ENCODE data around the gene TARS1. TPM values are rescaled to one million over a fixed set of nuclear protein-coding genes. Genes with fewer than 3 reads are reported as not detected.

The TARS1 gene
- total RNA-seq, 1 donor from 2014 or later, result 407 TPM

DNA sequence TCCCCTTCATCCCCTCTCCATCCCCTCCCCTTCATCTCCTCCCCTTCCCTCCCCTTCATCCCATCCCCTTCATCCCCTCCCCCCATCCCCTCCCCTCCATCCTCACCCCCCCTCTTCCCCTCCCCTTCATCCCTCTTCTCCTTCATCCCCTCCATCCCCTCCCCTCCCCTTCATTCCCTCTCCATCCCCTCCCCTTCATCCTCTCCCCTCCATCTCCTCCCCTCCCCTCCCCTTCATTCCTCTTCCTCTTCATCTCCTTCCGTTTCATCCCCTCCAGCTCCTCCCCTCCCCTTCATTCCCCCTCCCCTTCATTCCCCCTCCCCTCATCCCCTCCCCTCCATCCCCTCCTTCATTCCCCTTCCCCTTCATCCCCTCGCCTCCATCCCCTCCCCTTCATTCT is 40.1 kb downstream of the TARS1 start:
- Histone ChIP-seq H3K27me3 (ENCODE audit: control insufficient read depth, insufficient read depth, low read length) (no peaks in the 10 kb centered on the region), H3K36me3 (ENCODE audit: control insufficient read depth, insufficient read depth, low read length) (no peaks in the 10 kb centered on the region), H3K4me3 (ENCODE audit: low read depth, low read length) (no peak overlapping the region)
- TF ChIP-seq, protein P1, sequence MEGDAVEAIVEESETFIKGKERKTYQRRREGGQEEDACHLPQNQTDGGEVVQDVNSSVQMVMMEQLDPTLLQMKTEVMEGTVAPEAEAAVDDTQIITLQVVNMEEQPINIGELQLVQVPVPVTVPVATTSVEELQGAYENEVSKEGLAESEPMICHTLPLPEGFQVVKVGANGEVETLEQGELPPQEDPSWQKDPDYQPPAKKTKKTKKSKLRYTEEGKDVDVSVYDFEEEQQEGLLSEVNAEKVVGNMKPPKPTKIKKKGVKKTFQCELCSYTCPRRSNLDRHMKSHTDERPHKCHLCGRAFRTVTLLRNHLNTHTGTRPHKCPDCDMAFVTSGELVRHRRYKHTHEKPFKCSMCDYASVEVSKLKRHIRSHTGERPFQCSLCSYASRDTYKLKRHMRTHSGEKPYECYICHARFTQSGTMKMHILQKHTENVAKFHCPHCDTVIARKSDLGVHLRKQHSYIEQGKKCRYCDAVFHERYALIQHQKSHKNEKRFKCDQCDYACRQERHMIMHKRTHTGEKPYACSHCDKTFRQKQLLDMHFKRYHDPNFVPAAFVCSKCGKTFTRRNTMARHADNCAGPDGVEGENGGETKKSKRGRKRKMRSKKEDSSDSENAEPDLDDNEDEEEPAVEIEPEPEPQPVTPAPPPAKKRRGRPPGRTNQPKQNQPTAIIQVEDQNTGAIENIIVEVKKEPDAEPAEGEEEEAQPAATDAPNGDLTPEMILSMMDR (IDR thresholded peaks at IDR 0.05; ENCODE audit: insufficient read depth, low read length, severe bottlenecking), result no peak
- DNase-seq (ENCODE audit: low read depth) (no peak), FAIRE-seq (no peak)

DNA sequence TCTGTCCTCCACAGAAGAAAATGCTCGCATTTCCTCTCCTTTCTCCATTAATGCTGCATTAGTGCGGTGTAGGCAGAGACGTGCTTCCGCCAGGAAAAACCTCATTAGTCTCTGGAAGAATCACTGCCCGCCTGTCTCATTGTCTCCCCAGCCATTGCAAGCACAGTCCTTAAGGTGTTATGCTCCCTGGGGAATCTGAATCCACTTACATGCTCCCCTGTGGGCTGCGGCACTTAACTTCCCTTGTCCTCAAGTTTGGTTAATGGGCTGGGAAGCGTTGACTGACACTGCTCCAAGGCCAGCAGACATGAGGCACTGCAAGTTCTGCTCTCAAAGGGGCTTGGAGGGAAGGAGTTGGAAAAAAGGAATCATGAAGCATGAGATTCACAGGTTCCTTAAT is 41.6 kb downstream of the TARS1 start:
- no peak for FAIRE-seq
- Histone ChIP-seq H3K36me3 (ENCODE audit: control insufficient read depth, insufficient read depth, low read length) (no peaks in the 10 kb centered on the region), H3K4me3 (ENCODE audit: low read depth, low read length) (no peak overlapping the region), H3K27me3 (ENCODE audit: control insufficient read depth, insufficient read depth, low read length) (no peaks in the 10 kb centered on the region)
- TF ChIP-seq, protein P1 (IDR thresholded peaks at IDR 0.05; ENCODE audit: insufficient read depth, low read length, severe bottlenecking), result no peak
- DNase-seq (ENCODE audit: low read depth), result no peak

DNA sequence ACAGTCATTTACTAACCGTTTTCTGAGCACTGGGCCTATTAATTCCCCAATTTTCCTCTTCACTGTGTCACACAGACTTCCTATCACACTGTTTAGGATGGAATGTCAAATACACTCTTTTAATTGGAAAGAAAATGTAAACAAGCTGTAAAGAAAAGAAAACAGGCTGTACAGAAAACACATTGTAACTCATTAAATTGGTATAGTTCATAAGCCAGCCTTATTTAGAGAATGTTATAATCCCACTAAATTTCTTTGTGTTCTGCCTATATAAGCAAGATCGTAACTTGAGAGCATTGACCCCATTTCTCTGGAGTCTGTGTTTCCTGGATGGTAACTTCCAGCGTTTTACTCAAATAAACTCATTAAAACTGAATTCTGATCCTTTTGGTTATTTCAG is 46.5 kb downstream of the TARS1 start:
- FAIRE-seq, result no peak
- H3K36me3 ChIP-seq (ENCODE audit: control insufficient read depth, insufficient read depth, low read length), result no peaks in the 10 kb centered on the region

DNA sequence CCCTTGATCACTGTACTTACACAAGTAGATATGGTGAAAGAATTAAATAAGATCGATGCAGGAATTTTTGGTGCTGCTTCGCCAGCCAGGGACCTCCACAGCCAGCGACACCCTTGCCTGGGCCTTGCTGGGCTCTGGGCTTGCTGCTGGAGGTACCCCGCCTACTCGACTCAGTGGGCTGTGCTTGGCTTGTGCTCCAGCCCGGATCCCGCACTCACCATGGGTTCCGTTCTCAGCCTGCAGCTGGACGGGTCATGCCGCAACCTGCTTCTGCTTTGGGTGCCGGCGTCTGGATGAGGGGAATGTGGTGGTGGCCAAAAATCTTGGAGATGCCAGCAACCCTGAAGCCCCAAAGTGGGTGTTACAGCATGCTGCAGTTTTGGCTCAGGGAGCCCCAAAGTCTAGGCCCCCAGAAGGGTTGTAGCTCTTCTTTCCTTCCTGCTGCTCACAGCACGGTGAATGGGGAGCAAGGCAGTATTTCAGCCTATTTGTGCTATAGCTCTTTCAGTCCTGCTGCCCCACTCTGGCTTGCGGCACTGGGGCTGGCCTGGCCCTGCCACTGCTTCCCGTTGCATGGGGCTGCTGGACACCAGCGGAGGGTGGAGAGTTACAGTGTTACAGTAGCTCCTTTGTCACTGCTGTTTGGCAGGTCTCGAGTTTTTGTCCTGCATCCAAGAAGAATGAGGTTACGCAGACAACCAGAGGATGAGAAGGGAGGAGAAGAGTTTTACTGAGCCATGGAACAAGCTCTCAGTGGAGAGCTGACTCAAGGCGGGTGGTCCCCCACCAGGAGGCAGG is 48.0 kb downstream of the TARS1 start:
- TF ChIP-seq, protein P1 (IDR thresholded peaks at IDR 0.05; ENCODE audit: insufficient read depth, low read length, severe bottlenecking), result no peak
- Histone ChIP-seq H3K36me3 (ENCODE audit: control insufficient read depth, insufficient read depth, low read length) (no peaks in the 10 kb centered on the region), H3K4me3 (ENCODE audit: low read depth, low read length) (no peak overlapping the region), H3K27me3 (ENCODE audit: control insufficient read depth, insufficient read depth, low read length) (no peaks in the 10 kb centered on the region)
- DNase-seq (ENCODE audit: low read depth), result no peak
- FAIRE-seq, result no peak

More for the DNA sequence above, 46.5 kb downstream of the TARS1 start:
- Histone ChIP-seq H3K27me3 (ENCODE audit: control insufficient read depth, insufficient read depth, low read length) (no peaks in the 10 kb centered on the region), H3K4me3 (ENCODE audit: low read depth, low read length) (no peak overlapping the region)
- DNase-seq (ENCODE audit: low read depth), result no peak
- TF ChIP-seq, protein P1 (IDR thresholded peaks at IDR 0.05; ENCODE audit: insufficient read depth, low read length, severe bottlenecking), result no peak

DNA sequence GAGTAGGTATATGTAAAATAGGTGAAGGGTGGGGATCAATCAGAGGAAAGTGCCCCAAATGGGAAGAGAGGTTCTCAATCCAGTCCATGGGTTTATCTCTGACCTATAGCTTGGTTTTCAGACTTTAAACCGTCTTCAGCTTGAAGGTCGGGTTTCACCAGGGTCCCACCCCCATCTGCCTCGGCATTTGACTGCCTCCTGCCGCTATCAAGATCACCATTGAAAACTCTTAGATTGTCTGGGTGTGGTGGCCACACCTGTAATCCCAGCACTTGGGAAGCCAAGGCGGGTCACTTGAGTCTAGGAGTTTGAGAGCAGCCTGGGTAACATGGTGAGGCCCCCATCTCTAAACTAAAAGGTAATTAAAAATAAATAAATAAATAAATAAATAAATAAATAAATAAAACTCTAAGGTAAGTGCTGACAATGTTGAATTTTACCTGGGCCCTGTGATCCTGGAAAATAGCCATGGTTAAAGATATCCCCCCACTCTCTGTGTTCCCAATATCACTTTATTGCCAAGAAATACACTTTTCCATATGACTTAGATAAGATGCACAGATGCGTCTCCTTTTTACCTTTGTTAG is 48.8 kb downstream of the TARS1 start:
- Histone ChIP-seq H3K4me3 (ENCODE audit: low read depth, low read length) (no peak overlapping the region), H3K36me3 (ENCODE audit: control insufficient read depth, insufficient read depth, low read length) (no peaks in the 10 kb centered on the region), H3K27me3 (ENCODE audit: control insufficient read depth, insufficient read depth, low read length) (no peaks in the 10 kb centered on the region)
- TF ChIP-seq, protein P1 (IDR thresholded peaks at IDR 0.05; ENCODE audit: insufficient read depth, low read length, severe bottlenecking), result no peak
- FAIRE-seq, result no peak
- no peak for DNase-seq (ENCODE audit: low read depth)
